Measurements from ENCODE around the gene MLIP. TPM values are rescaled to one million over a fixed set of nuclear protein-coding genes. Genes with fewer than 3 reads are reported as not detected.

Gene MLIP
- total and polyA plus RNA-seq, 2 of the 13 experiments (the other 11 are each of a cell fraction or from before 2014, with no cell fraction given), result 0.08 to 0.33 TPM

DNA sequence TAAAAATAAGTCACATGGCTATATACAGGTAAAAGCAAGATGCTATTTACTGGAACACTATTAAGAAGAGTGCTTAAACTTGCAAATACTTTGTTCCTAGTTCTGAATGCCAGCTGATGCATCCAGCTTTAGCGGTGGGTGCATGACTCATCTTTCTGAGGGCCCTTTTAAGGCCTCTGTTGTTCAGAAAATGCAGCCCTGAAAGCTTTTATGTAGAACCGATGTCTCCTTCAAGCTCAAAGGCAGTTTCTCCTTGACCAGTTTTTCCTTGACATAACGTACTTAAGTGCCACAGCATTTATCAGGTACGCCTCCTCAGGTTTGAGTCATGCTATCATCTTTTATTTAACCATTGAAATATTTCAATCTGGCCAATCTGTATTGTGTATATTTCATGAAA lies 82.8 kb downstream of the MLIP start:
- Histone ChIP-seq H3K4me2 (ENCODE audit: low read depth, low read length) (no peak overlapping the region), H3K36me3 (replicated peaks in 1 of 2; ENCODE audit: control insufficient read depth in 1 of 2, insufficient read depth in 2 of 2, low read length in 2 of 2) (no peaks in the 10 kb centered on the region), H3K9ac (ENCODE audit: insufficient read depth, low read depth, low read length) (no peak overlapping the region), H3K27me3 (ENCODE audit: control insufficient read depth in 1 of 2, insufficient read depth in 2 of 2, low read length in 2 of 2) (no peaks in the 10 kb centered on the region), H3K27ac (ENCODE audit: extremely low read length, insufficient read depth, low read length) (no peak overlapping the region), H2AFZ (ENCODE audit: low read length) (no peak overlapping the region), H3K9me3 (ENCODE audit: low read length) (no peaks in the 10 kb centered on the region), H3K79me2 (ENCODE audit: insufficient read depth, low read length) (no peaks in the 10 kb centered on the region), H3K4me3 (replicated peaks in 1 of 3; ENCODE audit: insufficient read depth in 1 of 3, low read depth in 2 of 3, low read length in 3 of 3) (no peak overlapping the region), H3K4me1 (ENCODE audit: insufficient read depth, low read length) (no peaks in the 10 kb centered on the region), H4K20me1 (ENCODE audit: insufficient read depth, low read length) (no peaks in the 10 kb centered on the region)
- in situ Hi-C loops (cut with HindIII; ENCODE audit: extremely low pct_ligation_motif_present, low pct_unique_long_range_greater_than_20kb) (no loop called here), intact Hi-C loops (cut with micrococcal nuclease; ENCODE audit: unreplicated experiment) (no loop called here)
- FAIRE-seq (no peak), DNase-seq (ENCODE audit: low spot score) (no peak), ATAC-seq (no peak)
- ChIA-PET CTCF (ENCODE audit: low intra/inter-chr PET ratio, low total read pairs) (no interaction called here), POLR2A (no interaction called here)
- TF ChIP-seq THYN1 (CRISPR knock-in tag; IDR thresholded peaks at IDR 0.05; ENCODE audit: borderline replicate concordance, low read depth) (no peak), SP4 (CRISPR knock-in tag; IDR thresholded peaks at IDR 0.05) (no peak), ZNF598 (CRISPR knock-in tag; IDR thresholded peaks at IDR 0.05; ENCODE audit: borderline replicate concordance) (no peak), NCOA2 (CRISPR knock-in tag; IDR thresholded peaks at IDR 0.05) (no peak), RXRA (CRISPR knock-in tag; IDR thresholded peaks at IDR 0.05) (no peak), ZNF768 (CRISPR knock-in tag; IDR thresholded peaks at IDR 0.05) (no peak), ZNF124 (CRISPR knock-in tag; IDR thresholded peaks at IDR 0.05) (no peak), ZNF17 (CRISPR knock-in tag; IDR thresholded peaks at IDR 0.05) (no peak), ZNF230 (CRISPR knock-in tag; IDR thresholded peaks at IDR 0.05) (no peak), ZSCAN20 (CRISPR knock-in tag; IDR thresholded peaks at IDR 0.05; ENCODE audit: borderline replicate concordance) (no peak), CCAR2 (optimal IDR thresholded peaks at IDR 0.05; ENCODE audit: low read depth, low read length) (no peak), KLF9 (CRISPR knock-in tag; IDR thresholded peaks at IDR 0.05; ENCODE audit: low read depth) (no peak), KAT7 (CRISPR knock-in tag; IDR thresholded peaks at IDR 0.05; ENCODE audit: borderline replicate concordance) (no peak), ZBTB7A (CRISPR knock-in tag; IDR thresholded peaks at IDR 0.05) (no peak), ONECUT2 (CRISPR knock-in tag; IDR thresholded peaks at IDR 0.05) (no peak), POLR2G (IDR thresholded peaks at IDR 0.05; ENCODE audit: low read depth, low read length) (no peak), RBFOX2 (IDR thresholded peaks at IDR 0.05; ENCODE audit: low read depth, low read length) (no peak)
- TF ChIP-seq, protein P1, sequence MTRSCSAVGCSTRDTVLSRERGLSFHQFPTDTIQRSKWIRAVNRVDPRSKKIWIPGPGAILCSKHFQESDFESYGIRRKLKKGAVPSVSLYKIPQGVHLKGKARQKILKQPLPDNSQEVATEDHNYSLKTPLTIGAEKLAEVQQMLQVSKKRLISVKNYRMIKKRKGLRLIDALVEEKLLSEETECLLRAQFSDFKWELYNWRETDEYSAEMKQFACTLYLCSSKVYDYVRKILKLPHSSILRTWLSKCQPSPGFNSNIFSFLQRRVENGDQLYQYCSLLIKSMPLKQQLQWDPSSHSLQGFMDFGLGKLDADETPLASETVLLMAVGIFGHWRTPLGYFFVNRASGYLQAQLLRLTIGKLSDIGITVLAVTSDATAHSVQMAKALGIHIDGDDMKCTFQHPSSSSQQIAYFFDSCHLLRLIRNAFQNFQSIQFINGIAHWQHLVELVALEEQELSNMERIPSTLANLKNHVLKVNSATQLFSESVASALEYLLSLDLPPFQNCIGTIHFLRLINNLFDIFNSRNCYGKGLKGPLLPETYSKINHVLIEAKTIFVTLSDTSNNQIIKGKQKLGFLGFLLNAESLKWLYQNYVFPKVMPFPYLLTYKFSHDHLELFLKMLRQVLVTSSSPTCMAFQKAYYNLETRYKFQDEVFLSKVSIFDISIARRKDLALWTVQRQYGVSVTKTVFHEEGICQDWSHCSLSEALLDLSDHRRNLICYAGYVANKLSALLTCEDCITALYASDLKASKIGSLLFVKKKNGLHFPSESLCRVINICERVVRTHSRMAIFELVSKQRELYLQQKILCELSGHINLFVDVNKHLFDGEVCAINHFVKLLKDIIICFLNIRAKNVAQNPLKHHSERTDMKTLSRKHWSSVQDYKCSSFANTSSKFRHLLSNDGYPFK (CRISPR knock-in tag; IDR thresholded peaks at IDR 0.05; ENCODE audit: borderline replicate concordance), result no peak
- no TSS peak for BruUV-seq (replicated peaks)
- 19% methylated on average over 4 of the region's 4 CpGs for WGBS (ENCODE audit: low lambda C conversion rate)
